OCI-LY1 (cell line): Measurements from ENCODE around the gene CLECL1.

Experiments used
- EZH2 ChIP-seq: fragments of 200-600 bp; sonication (generic), shearing (Covaris generic); IDR thresholded peaks from 2 replicates; pipeline ENCODE4 v1.8.0; 2017; ENCODE audit warnings: borderline replicate concordance, mixed run types, mild to moderate bottlenecking, antibody characterized with exemption, low read length, moderate library complexity, mixed read lengths
- TF ChIP-seq, protein P1 (sequence below): fragments of 200-600 bp; sonication (generic), shearing (Covaris generic); IDR thresholded peaks from 2 replicates; pipeline ENCODE4 v1.5.1; 2017; ENCODE audit warnings: mild to moderate bottlenecking, antibody characterized with exemption, low read length, moderate library complexity, mixed read lengths

DNA sequence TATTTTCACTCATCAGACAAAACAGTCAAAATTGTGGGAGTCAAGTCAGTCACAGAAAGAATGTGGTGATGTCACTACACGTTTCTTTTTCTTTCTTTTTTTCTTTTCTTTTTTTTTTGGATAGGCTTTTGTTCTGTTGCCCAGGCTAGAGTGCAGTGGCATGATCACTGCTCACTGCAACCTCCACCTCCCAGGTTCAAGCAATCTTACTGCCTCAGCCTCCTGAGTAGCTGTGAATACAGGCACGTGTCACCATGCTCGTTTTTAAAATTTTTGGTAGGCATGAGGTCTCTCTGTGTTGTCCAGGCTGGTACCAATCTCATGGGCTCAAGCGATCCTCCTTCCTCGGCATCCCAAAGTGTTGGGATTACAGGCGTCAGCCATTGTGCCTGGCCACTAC is 2.3 kb downstream of the CLECL1 start:
- TF ChIP-seq, protein P1, sequence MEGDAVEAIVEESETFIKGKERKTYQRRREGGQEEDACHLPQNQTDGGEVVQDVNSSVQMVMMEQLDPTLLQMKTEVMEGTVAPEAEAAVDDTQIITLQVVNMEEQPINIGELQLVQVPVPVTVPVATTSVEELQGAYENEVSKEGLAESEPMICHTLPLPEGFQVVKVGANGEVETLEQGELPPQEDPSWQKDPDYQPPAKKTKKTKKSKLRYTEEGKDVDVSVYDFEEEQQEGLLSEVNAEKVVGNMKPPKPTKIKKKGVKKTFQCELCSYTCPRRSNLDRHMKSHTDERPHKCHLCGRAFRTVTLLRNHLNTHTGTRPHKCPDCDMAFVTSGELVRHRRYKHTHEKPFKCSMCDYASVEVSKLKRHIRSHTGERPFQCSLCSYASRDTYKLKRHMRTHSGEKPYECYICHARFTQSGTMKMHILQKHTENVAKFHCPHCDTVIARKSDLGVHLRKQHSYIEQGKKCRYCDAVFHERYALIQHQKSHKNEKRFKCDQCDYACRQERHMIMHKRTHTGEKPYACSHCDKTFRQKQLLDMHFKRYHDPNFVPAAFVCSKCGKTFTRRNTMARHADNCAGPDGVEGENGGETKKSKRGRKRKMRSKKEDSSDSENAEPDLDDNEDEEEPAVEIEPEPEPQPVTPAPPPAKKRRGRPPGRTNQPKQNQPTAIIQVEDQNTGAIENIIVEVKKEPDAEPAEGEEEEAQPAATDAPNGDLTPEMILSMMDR: no peak
- no peak for TF ChIP-seq EZH2
